GM21528 (cell line): ENCODE data around the gene SART3.

Source experiments
- ATAC-seq: cut with Tn5 transposase; IDR thresholded peaks from one replicate; pipeline ENCODE4 v1.9.1; 2021; ENCODE audit warnings: mild to moderate bottlenecking, moderate library complexity; ENCODE audit not compliant: unreplicated experiment, low FRiP score

SART3 gene

DNA sequence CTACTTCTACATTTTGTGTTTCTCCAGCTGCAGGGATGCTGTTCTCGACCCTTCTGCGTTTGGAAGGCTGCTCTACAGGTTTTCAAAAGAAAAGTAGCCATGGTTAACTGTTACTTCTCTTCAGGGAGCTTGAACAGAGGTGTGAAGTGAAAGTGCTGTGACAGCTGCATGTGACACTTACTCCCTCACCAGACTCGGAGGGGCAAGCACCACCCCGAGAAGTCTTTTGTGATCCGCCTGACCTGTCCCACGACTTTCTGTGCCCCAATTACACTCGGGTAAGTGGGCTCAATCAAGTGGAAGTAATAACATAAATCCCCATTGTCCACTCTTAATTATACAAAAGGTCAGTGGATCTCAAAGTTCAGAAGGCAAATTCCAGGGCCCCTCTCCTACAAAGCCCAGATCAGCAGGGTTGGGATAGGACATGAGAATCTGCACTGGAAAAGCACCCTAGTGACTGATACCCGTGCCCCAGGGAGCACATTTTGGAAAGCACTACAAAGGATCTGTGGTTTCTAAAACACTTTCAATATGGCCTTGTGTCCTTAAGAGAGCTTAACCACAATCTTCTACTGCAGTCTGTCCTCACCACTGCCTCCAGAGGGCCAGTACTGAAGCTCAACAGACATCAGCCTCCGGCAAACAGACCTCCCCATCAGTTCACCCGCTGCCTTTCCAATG lies 34.3 kb downstream of the SART3 start:
- no peak for ATAC-seq

- ATAC-seq: no peak
These were observed 35.3 kb downstream of the SART3 start for GRCh38 chr12:108525681-108526080.

DNA sequence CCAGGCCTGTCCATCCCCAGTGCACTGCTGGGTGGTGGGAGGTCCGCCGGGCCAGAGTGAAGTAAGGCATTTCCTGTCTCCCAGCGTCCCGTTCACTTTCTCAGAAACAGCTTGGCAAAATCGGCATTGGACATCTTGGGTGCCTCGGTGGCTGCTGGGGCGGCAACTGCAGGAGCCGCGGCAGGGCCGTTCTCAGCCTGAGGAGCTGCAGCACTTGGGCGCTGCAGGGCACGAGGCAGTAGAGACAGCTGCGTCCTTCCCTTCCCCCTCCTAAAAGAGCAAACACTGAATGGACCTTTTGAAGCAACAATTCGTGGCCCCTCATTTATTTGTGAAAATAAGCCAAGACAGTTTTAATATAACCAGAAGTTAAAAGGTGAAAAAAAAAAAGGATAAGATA lies 37.6 kb downstream of the SART3 start:
- no peak for ATAC-seq

- no peak for ATAC-seq
These were observed 41.4 kb downstream of the SART3 start for GRCh38 chr12:108519558-108519957.

DNA sequence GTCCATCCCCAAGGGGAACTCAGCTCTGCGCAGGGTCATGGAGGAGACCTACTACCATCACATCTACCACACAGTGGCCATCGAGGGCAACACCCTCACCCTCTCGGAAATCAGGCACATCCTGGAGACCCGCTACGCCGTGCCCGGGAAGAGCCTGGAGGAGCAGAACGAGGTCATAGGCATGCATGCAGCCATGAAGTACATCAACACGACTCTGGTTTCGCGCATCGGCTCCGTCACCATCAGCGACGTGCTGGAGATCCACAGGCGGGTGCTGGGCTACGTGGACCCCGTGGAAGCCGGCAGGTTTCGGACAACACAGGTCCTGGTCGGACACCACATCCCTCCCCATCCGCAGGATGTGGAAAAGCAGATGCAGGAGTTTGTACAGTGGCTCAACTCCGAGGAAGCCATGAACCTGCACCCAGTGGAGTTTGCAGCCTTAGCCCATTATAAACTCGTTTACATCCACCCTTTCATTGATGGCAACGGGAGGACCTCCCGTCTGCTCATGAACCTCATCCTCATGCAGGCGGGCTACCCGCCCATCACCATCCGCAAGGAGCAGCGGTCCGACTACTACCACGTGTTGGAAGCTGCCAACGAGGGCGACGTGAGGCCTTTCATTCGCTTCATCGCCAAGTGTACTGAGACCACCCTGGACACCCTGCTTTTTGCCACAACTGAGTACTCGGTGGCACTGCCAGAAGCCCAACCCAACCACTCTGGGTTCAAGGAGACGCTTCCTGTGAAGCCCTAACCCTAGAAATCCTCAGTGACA lies 42.1 kb downstream of the SART3 start:
- no peak for ATAC-seq

DNA sequence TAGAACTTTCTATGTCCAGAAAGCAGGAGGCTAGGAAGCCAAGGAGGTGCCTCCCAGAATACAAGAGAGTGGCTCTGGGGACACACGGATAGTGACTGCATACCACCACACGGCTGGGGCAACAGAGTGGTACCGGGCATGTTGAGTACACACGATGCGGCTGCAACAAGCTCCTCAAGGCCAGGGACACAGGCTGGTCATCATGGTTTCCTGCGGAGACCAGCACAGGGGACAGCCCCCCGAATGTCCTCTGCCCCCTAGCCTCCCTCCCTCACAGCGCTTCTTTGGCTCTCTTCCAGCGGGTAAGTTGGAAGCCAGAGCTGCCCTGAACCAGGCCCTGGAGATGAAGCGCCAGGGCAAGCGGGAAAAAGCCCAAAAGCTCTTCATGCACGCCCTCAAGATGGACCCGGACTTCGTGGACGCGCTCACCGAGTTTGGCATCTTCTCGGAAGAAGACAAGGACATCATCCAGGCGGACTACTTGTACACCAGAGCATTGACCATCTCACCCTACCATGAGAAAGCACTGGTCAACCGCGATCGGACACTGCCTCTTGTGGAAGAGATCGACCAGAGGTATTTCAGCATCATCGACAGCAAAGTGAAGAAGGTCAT lies 42.8 kb downstream of the SART3 start:
- ATAC-seq: no peak

DNA sequence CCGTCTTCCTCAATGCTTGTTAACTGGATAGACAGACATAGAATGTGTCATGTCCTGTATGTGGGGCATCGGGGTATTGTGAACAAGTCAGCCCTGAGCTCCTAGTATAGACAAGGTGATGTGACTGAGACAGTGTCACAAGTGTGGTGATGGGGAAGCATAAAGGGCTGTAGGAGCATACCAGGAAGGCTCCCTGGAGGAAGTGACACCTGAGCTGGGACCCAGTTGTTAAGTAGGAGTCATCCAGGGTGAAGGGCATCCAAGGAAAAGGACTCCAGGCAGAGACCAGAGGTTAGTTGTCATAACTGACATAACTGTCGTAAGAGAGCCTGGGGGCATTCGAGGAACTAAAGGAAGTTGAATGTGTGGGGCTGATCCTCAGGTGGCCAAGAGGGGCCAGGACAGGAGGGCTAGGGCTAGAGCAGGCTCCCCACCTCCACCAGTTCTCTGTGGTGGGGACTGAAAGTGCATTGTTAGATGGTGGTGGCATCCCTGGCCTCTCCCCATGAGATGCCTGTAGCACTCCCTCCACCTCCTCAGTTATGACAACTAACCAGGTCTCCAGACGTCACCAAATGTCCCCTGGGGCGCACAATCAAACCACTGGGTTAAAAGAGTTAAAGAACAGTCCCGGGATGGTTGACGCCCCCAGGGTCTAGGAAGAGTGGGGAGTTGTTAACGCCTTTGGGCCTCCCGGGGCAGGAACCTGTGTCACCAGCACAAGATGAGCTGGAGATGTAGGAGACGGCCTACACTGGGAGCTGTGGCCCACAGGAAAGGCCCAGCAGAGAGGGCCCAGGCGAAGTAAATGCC lies 43.5 kb downstream of the SART3 start:
- no peak for ATAC-seq

DNA sequence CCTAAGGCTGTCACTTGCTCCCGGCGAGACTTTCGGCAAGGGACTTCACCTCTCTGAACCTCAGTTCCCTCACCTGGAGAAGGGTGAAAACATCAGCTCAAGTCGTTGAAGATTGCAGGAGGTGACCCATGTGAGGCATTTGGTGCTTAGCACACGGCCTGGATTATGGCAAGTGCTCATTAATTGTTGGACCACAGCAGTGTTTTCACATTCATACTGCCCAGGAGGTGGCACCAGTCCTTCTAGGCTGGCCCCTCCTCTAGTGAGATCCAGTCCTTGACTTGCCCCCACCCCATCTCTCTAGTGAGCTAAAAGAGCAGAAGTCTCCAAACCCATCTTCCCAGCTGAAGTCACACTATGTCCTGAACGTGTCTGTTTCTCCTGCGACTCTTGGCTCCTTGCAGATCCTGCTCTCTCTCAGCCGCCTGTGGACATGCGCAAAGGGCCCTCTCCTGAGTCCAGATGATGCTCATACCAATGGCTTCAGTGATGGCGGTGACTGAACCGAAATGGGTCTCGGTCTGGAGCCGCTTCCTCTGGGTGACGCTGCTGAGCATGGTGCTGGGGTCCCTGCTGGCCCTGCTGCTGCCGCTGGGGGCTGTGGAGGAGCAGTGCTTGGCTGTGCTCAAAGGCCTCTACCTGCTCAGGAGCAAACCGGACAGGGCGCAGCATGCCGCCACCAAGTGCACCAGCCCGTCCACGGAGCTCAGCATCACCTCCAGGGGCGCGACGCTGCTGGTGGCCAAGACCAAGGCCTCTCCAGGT lies 44.3 kb downstream of the SART3 start:
- no peak for ATAC-seq

DNA sequence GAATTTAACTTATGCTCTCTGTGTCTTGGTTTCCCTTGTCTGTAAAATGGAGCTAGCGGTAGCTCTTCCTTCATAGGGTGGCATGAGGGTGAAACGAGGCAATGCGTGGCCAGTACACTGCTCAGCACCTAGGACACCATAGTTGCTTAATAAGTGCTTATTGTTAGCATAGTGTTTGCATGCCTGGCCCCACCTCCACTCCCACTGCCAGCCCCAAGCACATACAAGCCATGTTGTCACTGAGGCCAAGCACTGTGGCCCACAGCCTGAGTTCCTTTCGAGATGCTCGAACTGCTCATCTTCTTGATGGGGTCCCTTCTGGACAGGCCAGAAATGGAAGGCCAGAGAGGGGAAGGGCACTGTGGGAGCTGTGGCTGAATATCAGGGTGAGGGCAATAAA lies 45.1 kb downstream of the SART3 start:
- no peak for ATAC-seq

DNA sequence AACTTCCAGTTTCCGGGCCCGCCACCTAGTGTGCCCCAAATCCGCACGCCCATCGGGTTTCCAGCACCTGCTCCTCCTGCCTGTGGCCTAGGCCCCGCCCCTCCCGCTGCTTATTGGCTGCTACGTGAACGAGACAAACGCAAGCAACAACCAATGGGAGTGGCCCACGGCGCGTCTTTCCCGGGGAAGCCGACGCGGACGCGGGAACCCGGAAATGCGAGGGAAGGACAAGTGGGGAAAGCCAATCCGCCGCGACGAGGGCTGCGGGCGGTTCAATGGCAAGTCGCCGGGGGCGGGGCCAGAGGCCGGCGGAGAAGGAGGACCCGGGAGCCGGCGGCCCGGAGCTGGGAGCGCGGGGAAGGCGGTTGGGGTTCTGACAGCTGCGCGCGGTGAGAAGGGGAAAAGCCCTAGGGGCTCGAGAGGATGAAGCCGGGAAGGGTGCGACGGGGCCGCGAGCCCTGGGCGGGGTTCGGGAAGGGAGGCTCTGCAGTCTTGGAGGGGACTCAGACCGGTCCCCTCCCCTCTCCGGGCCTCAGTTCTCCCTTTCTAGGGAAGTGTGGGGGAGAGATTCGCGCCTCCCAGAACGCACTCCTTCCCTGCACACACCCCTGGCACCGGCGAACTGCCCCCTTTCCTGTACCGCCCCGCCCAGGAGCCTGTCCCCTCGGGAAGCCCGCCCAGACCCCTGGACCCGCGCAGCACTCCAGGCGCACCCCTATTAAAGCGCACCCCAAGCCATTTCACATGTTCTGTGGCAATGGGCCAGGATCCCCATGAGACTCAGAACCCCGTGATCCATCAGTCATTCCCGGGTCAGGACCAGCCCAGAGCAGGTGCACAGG lies 45.8 kb downstream of the SART3 start, which contains the start of gene FICD:
Gene FICD (plus strand): TSS at position 305 of the 842 bp plus-strand sequence. CDS start 1,696 bp downstream, outside the sequence.
- peak; percentile 85 for ATAC-seq

DNA sequence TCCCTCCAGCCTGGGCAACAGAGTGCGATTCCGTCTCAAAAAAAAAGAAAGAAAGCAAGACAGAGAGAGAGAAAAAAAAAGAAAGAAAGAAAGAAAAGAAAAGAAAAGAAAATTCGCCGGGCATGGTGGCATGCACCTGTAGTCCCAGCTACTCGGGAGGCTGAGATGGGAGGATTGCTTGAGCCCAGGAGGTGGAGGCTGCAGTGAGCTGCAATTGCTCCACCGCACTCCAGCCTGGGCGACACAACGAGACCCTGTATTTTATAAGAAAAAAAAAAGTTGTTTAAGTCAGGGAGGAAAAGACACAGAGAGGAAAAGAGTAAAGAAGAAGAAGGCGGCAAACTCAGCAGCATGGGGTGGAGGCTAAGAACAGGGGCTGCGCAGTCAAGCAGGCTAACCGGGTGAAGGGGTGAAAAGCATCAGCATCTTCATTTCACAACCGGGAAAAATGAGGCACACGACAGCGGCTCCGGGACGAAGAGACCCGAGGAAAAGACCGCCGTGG lies 46.5 kb downstream of the SART3 start:
- ATAC-seq: peak; percentile 8

- ATAC-seq: no peak
These were observed 49.1 kb downstream of the SART3 start for GRCh38 chr12:108511633-108512540.

DNA sequence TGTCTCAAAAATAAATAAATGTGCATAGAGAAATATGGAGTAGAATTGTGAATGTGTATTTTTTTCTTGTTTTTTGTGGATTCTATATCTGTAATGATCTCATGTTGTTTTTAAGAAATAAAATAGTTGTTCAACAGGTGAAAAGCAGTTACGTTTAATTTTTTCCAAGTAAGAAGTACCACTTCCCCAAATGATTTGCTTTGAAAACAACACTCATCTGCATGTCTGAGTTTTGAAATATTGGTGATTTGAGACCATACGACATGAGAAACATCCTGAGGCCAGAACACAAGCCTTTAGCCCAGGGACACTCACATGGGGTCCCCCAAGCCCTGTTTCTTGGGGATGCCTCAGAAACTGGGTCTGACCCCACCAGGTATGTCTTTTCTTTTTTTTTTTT lies 50.1 kb downstream of the SART3 start:
- no peak for ATAC-seq

- ATAC-seq: no peak
These were observed 51.2 kb downstream of the SART3 start for GRCh38 chr12:108509806-108510205.

DNA sequence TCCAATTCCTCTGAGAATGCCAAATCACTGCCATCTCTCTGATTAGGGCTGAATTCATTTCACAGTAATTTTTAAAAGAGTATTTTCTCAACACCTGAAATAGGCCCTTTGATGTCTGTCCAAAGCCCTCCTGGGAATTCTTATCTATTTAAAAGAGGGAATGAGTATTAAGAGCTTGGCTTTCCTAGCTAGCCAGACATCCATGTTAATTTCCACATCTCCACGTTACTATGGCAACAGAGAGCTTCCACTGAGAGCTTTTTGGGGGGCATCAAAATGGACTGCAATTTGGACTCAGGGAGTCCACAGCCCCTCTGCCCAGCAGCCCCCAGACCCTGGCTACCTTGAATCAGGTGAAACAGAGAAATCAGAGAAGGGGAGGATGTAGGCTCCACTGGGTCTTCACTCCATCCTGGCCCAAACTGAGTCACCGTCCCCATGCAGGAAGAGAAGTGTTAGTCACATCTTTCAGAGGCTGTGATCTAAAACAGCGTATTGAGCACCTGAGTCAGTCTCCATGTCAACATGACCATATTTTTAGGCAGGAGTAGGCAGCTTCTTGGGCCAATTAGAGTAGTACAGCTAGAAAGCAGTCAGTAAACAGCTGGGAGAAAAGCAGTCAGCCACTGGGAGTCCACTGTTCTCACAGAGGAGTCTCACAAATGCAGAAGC lies 52.9 kb downstream of the SART3 start:
- ATAC-seq: no peak

DNA sequence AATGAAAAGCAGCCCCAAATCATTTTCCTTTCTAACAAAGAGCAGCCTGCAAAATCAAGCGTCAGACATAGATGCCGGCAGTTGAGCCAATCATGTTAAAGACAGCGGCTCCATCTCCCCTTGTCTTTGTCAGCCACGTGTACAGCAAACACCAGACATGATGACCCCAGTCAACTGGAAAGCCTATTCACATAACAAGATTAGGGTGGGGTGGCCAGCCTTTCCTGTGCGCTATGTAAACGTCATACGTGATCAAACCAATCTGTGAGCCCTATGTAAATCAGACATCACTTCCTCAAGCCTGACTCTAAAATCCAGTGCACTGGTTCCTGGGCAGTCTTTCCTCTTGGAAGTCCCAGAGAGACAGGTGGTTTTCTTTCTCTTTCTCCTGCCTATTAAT lies 55.8 kb downstream of the SART3 start:
- no peak for ATAC-seq

DNA sequence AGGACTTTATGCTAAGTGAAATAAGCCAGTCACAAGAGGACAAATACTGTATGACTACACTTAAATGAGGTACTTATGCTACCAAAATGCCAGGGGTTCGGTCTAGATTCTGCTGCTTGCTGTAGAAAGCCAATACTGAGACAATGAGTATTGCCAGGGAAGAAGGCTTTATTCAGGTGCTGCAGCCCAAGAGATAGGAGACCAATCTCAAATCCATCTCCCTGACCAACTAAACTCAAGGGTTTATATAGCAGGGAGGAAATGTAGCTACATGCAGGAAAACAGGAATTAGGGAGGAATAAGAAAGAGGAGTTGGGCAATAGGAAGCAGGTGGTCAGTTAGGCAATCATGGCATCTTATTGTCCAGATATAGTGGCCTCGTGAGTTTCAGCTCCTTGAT lies 58.1 kb downstream of the SART3 start:
- no peak for ATAC-seq
